Measurements from ENCODE around the gene NBPF6. TPM values are rescaled to one million over a fixed set of nuclear protein-coding genes. Genes with fewer than 3 reads are reported as not detected.
"Not testable (repeated sequence)": the region's sequence is repeated elsewhere in the genome, so short reads cannot be mapped to it uniquely, and the experiment has no call there.

NBPF6 gene
- total RNA-seq, 1 experiment from 2014 or later = 0.94 TPM

DNA sequence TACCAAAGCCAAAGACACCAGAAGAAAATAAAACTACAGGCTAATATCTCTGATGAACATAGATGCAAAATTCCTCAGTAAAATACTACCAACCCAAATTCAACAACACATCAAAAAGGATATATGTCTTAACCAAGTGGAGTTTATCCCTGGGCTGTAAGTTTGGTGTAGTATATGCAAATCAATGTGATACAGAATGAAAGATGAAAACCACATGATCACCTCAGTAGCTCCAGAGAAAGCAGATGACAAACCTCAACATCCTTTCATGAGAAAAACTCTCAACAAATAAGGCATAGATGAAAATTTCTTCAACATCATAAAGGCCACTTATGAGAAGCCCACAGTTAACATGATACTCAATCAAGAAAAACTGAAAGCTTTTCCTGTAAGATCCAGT lies 11.6 kb upstream of the NBPF6 start:
- intact Hi-C loops (cut with micrococcal nuclease; ENCODE audit: unreplicated experiment); H3K4me3 ChIP-seq; H3F3A ChIP-seq (ENCODE audit: insufficient read depth, low read depth); H3K27me3 ChIP-seq (ENCODE audit: insufficient read depth, low read depth); BruUV-seq (replicated peaks); H3K9me2 ChIP-seq (ENCODE audit: insufficient read depth); H4K20me1 ChIP-seq (ENCODE audit: insufficient read depth); H3K9me3 ChIP-seq (ENCODE audit: insufficient read depth, low read depth); H3K27ac ChIP-seq; H2AFZ ChIP-seq; CTCF ChIA-PET; POLR2A ChIA-PET (ENCODE audit: unreplicated experiment); DNase-seq; H3K4me1 ChIP-seq (replicated peaks; ENCODE audit: insufficient read depth); H3K79me2 ChIP-seq (ENCODE audit: low read depth); H3K4me2 ChIP-seq; H3K36me3 ChIP-seq (ENCODE audit: low read depth): not testable (repeated sequence)

- BruUV-seq (replicated peaks); intact Hi-C loops (cut with micrococcal nuclease; ENCODE audit: unreplicated experiment); CTCF ChIA-PET: not testable (repeated sequence)
These were observed 4.4 kb downstream of the NBPF6 start for GRCh38 chr1:108454521-108454920.

DNA sequence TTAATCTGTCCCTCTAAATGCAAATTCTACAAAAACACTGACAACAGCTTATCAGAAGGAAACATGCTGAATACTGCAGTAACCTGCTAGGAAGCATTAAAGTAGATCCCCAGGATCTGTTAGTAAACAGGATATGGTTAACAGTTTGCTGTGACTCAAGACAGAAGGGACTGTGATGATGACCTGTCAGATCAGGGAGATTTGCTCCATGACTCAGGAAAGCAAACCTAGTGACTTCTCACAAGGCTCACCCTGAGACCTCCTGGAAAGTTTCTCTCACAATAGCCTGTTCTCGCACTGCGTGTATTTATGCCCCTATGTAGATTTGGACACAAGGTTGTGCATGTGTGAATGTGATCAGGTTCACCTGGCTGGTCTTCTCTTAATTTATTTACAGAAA lies 8.5 kb downstream of the NBPF6 start:
- H3K79me2 ChIP-seq (ENCODE audit: low read depth); H3K4me3 ChIP-seq; CTCF ChIA-PET; H3K36me3 ChIP-seq (ENCODE audit: low read depth); BruUV-seq (replicated peaks); intact Hi-C loops (cut with micrococcal nuclease; ENCODE audit: unreplicated experiment); POLR2A ChIA-PET (ENCODE audit: unreplicated experiment); H3K9me2 ChIP-seq (ENCODE audit: insufficient read depth); H3K4me2 ChIP-seq; H3K27me3 ChIP-seq (ENCODE audit: insufficient read depth, low read depth); H2AFZ ChIP-seq; DNase-seq; H3K9me3 ChIP-seq (ENCODE audit: insufficient read depth, low read depth); H3K4me1 ChIP-seq (replicated peaks; ENCODE audit: insufficient read depth); H3F3A ChIP-seq (ENCODE audit: insufficient read depth, low read depth); H3K27ac ChIP-seq; H4K20me1 ChIP-seq (ENCODE audit: insufficient read depth): not testable (repeated sequence)

More at GRCh38 chr1:108454521-108454920, 4.4 kb downstream of the NBPF6 start:
- H2AFZ ChIP-seq; H3F3A ChIP-seq (ENCODE audit: insufficient read depth, low read depth); H3K36me3 ChIP-seq (ENCODE audit: low read depth); H3K4me2 ChIP-seq; H3K4me3 ChIP-seq; H3K9me3 ChIP-seq (ENCODE audit: insufficient read depth, low read depth); H4K20me1 ChIP-seq (ENCODE audit: insufficient read depth); H3K27ac ChIP-seq; H3K27me3 ChIP-seq (ENCODE audit: insufficient read depth, low read depth); H3K4me1 ChIP-seq (replicated peaks; ENCODE audit: insufficient read depth); H3K79me2 ChIP-seq (ENCODE audit: low read depth); POLR2A ChIA-PET (ENCODE audit: unreplicated experiment); DNase-seq; H3K9me2 ChIP-seq (ENCODE audit: insufficient read depth): not testable (repeated sequence)

- intact Hi-C loops (cut with micrococcal nuclease; ENCODE audit: unreplicated experiment); H3K4me3 ChIP-seq; H3K27me3 ChIP-seq (ENCODE audit: insufficient read depth, low read depth); H3K4me1 ChIP-seq (replicated peaks; ENCODE audit: insufficient read depth); H3K9me3 ChIP-seq (ENCODE audit: insufficient read depth, low read depth); H2AFZ ChIP-seq; DNase-seq; BruUV-seq (replicated peaks); CTCF ChIA-PET; H3K27ac ChIP-seq; H3K36me3 ChIP-seq (ENCODE audit: low read depth); POLR2A ChIA-PET (ENCODE audit: unreplicated experiment); H3K79me2 ChIP-seq (ENCODE audit: low read depth); H3F3A ChIP-seq (ENCODE audit: insufficient read depth, low read depth); H4K20me1 ChIP-seq (ENCODE audit: insufficient read depth); H3K4me2 ChIP-seq; H3K9me2 ChIP-seq (ENCODE audit: insufficient read depth): not testable (repeated sequence)
These were observed 11.6 kb downstream of the NBPF6 start for GRCh38 chr1:108461758-108462157.

DNA sequence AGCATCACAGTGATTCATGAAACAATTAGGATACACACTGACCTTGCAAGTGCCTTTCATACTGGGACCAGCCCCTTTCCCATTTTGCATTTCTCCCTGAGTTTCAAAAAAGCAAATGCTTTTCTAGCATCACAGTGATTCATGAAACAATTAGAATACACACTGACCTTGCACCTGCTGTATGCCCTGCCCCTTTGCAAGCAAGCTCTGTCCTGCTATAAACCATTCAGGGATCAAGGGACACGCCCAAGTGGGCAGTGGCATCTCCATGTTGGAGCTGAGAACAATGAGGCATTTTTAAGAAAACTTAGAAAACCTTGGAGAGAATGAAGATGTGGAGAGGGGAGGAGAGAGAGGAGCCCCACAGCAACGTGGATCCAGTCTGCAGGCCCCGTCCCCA lies 13.8 kb downstream of the NBPF6 start:
- H2AFZ ChIP-seq; H3K36me3 ChIP-seq (ENCODE audit: low read depth); BruUV-seq (replicated peaks); H3K9me3 ChIP-seq (ENCODE audit: insufficient read depth, low read depth); CTCF ChIA-PET; H3K79me2 ChIP-seq (ENCODE audit: low read depth); H3K4me1 ChIP-seq (replicated peaks; ENCODE audit: insufficient read depth); H3K4me3 ChIP-seq; H3K27ac ChIP-seq; intact Hi-C loops (cut with micrococcal nuclease; ENCODE audit: unreplicated experiment); POLR2A ChIA-PET (ENCODE audit: unreplicated experiment); H3K27me3 ChIP-seq (ENCODE audit: insufficient read depth, low read depth); H3K9me2 ChIP-seq (ENCODE audit: insufficient read depth); DNase-seq; H4K20me1 ChIP-seq (ENCODE audit: insufficient read depth); H3K4me2 ChIP-seq; H3F3A ChIP-seq (ENCODE audit: insufficient read depth, low read depth): not testable (repeated sequence)

- intact Hi-C loops (cut with micrococcal nuclease; ENCODE audit: unreplicated experiment) = not testable (repeated sequence)
These were observed 16.0 kb downstream of the NBPF6 start for GRCh38 chr1:108466166-108466565.

DNA sequence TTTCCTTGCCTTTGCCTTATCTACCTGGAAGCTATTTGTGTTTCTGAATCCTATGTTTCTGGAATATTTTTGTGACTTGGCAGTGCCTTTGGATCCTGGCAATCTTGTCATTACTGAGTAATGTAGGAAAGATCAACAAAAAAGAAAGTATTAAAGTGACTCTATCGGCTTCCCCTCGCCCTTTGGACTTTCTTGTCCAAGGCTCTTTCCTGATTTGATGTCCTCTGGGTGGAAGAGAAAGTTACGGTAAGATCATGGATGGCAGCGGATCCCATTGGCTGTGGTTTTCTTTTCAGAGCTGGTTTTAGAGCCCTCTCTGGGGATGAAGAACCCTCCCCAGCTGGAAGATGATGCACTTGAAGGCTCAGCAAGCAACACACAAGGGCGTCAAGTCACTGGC lies 17.0 kb downstream of the NBPF6 start:
- H3K4me2 ChIP-seq; H3K79me2 ChIP-seq (ENCODE audit: low read depth); CTCF ChIA-PET; H2AFZ ChIP-seq; H3K27ac ChIP-seq; intact Hi-C loops (cut with micrococcal nuclease; ENCODE audit: unreplicated experiment); POLR2A ChIA-PET (ENCODE audit: unreplicated experiment); H3K27me3 ChIP-seq (ENCODE audit: insufficient read depth, low read depth); H3K9me3 ChIP-seq (ENCODE audit: insufficient read depth, low read depth); H3K9me2 ChIP-seq (ENCODE audit: insufficient read depth); H3K4me3 ChIP-seq; BruUV-seq (replicated peaks); H3K4me1 ChIP-seq (replicated peaks; ENCODE audit: insufficient read depth); H3F3A ChIP-seq (ENCODE audit: insufficient read depth, low read depth); H3K36me3 ChIP-seq (ENCODE audit: low read depth); DNase-seq; H4K20me1 ChIP-seq (ENCODE audit: insufficient read depth): not testable (repeated sequence)

More at GRCh38 chr1:108466166-108466565, 16.0 kb downstream of the NBPF6 start:
- H3K4me1 ChIP-seq (replicated peaks; ENCODE audit: insufficient read depth); H4K20me1 ChIP-seq (ENCODE audit: insufficient read depth); H3K79me2 ChIP-seq (ENCODE audit: low read depth); H3F3A ChIP-seq (ENCODE audit: insufficient read depth, low read depth); DNase-seq; H3K4me2 ChIP-seq; H2AFZ ChIP-seq; H3K9me3 ChIP-seq (ENCODE audit: insufficient read depth, low read depth); BruUV-seq (replicated peaks); H3K27me3 ChIP-seq (ENCODE audit: insufficient read depth, low read depth); H3K4me3 ChIP-seq; H3K36me3 ChIP-seq (ENCODE audit: low read depth); CTCF ChIA-PET; H3K9me2 ChIP-seq (ENCODE audit: insufficient read depth); H3K27ac ChIP-seq; POLR2A ChIA-PET (ENCODE audit: unreplicated experiment): not testable (repeated sequence)

GRCh38 chr1:108470750-108471149 lies 20.6 kb downstream of the NBPF6 start:
- H4K20me1 ChIP-seq (ENCODE audit: insufficient read depth); DNase-seq; H3K4me1 ChIP-seq (replicated peaks; ENCODE audit: insufficient read depth); POLR2A ChIA-PET (ENCODE audit: unreplicated experiment); H3K36me3 ChIP-seq (ENCODE audit: low read depth); H2AFZ ChIP-seq; H3K79me2 ChIP-seq (ENCODE audit: low read depth); H3K27ac ChIP-seq; H3K4me2 ChIP-seq; BruUV-seq (replicated peaks); H3K9me3 ChIP-seq (ENCODE audit: insufficient read depth, low read depth); H3K9me2 ChIP-seq (ENCODE audit: insufficient read depth); intact Hi-C loops (cut with micrococcal nuclease; ENCODE audit: unreplicated experiment); H3K27me3 ChIP-seq (ENCODE audit: insufficient read depth, low read depth); H3K4me3 ChIP-seq; H3F3A ChIP-seq (ENCODE audit: insufficient read depth, low read depth); CTCF ChIA-PET: not testable (repeated sequence)
